ENCODE data around the gene PHF19.

Gene PHF19

GRCh38 chr9:120853198-120853597, 23.8 kb downstream of the PHF19 start:
- no peak for DNase-seq (ENCODE audit: low read depth)

DNA sequence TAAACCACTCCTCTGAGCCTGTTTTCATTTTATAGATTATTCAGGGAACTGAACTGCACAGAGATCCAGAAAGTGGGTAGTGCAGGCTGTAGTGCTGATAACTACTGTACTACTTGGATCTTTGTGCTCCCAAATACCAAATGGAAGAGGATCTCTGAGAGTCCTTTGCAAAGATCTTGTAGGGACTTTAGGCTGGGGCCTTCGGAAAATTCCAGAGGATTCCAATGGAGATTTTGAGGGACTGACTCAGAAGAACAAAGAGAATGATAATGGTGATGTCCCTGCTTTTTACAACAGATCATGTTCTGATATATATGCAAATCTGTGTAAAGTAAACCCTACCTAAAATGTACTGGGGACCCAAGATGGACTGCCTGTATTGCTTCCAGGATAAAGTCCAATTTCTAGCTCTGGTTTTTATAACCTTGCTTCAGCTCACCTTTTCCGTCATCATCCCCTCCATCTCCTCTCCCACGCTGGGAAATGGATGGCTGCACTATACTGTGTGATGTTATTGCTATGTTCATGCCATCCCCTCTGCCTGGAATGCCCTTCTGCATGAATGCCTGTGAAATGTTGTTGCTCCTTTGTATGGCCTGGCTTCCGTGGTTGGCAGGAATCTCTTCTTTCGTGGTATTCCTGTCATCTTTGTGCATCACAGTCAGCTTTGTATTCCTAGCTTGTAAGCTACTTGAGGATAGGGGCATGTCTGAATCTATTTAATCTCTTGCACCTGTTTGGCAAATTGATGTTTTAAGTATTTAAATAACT, 24.6 kb downstream of the PHF19 start:
- DNase-seq (ENCODE audit: low read depth): no peak

GRCh38 chr9:120851449-120851848, 25.5 kb downstream of the PHF19 start:
- DNase-seq (ENCODE audit: low read depth): no peak

- DNase-seq (ENCODE audit: low read depth): no peak
These were observed 26.7 kb downstream of the PHF19 start for GRCh38 chr9:120850315-120850714.

GRCh38 chr9:120846906-120847305, 30.1 kb downstream of the PHF19 start:
- DNase-seq (ENCODE audit: low read depth): no peak

- DNase-seq (ENCODE audit: low read depth): no peak
These were observed 30.6 kb downstream of the PHF19 start for GRCh38 chr9:120846251-120846889.

DNA sequence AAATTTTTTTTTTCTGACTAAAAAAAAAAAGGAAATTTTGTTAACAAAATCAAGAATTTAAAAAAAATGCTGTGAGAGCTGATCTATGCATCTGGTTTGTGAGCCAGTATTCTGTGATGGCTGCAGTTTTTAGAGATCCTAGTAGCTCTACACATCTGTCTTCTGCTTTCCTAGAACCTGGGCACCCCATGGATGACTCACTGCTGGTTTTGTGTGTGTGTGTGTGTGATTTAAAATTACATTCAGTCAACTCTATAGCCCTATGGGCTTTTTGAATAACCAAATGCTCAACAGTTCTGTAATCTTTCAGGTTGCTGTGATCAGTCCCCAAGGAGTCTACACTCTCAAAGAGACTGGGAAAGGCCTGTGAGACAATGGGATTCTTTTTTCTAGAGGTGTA, 31.7 kb downstream of the PHF19 start:
- no peak for DNase-seq (ENCODE audit: low read depth)

GRCh38 chr9:120842685-120843485, 34.1 kb downstream of the PHF19 start, which contains the start of gene PSMD5:
Gene PSMD5 (minus strand): TSS chr9:120842922. CDS start chr9:120842909, 13 bp downstream.
- DNase-seq (ENCODE audit: low read depth): peak; percentile 90

DNA sequence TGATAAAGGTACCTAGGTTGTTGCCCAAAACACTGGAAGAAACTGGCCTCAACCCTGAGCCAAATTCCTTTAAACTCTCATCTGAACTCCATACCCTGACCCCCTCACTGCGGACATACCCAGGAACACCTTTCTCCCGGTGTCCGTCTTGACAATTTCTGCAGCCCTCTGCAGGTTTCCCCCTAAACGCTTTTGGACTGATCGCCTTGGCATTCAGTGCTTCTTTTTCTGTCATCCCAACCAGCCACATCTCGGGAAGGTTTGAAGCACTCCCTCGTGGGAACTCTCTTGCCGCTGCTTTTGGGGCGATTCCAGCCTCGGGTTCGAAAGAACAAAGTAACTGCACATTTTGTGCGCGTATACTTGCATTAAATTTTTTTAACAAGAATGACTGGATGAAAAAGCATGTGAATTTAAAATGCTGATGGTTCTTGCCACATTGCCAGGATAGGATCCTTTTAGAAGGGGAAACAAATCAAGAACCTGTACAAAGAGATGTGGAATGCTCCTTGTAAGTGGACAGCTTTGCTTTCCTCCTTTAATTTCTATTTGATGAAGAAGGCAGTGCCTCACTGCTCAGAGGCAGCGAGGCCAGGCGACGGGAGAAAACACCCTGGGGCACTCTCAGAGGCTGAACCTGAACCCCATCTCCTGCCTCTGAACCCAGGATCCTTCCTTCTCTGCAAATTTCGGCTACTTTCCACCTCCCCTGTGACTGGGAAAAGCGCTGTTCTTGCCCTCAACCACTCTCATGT, 34.9 kb downstream of the PHF19 start:
- DNase-seq (ENCODE audit: low read depth): no peak

GRCh38 chr9:120839146-120839545, 37.8 kb downstream of the PHF19 start:
- DNase-seq (ENCODE audit: low read depth): no peak

- no peak for DNase-seq (ENCODE audit: low read depth)
These were observed 39.1 kb downstream of the PHF19 start for GRCh38 chr9:120837921-120838320.

GRCh38 chr9:120833325-120833724, 43.7 kb downstream of the PHF19 start:
- no peak for DNase-seq (ENCODE audit: low read depth)

DNA sequence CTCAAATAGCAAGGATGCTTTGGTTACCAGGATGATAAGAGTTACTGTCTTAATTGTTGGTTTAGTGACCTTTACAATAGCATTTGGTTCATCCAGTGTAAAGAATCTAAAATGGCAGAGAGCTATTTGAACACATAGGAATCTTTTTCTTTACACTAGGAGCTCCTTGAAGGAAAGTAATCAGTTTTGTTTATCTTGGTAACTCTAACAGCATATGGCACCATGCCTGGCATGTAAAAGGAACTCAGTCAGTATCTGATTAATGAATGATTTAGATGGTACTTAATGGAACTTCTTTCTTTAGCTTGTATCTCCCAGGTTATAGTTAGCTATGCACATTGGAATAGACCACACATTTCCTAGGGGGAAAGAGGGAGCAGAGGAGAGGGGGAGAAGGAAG, 44.2 kb downstream of the PHF19 start:
- DNase-seq (ENCODE audit: low read depth): no peak

GRCh38 chr9:120830865-120831264, 46.1 kb downstream of the PHF19 start:
- no peak for DNase-seq (ENCODE audit: low read depth)

DNA sequence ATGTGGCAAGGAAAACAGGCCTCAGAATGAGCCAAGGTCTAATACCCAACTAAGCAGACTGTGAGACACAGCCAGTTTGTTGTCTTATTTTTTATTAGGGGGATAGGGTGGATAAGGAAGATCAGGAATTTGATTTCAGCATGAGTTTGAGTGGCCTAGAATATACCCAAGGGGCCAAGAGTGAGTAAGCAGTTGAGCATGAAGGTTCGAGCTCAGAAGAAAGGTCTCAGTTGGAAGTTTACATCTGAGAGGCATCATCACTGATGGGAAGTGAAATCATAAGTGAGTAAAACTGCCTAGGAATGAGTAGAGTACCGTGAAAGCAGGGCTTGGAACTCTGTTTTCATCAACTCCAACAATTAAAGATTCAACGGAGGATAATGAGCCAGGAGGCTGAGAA, 46.8 kb downstream of the PHF19 start:
- DNase-seq (ENCODE audit: low read depth): no peak

DNA sequence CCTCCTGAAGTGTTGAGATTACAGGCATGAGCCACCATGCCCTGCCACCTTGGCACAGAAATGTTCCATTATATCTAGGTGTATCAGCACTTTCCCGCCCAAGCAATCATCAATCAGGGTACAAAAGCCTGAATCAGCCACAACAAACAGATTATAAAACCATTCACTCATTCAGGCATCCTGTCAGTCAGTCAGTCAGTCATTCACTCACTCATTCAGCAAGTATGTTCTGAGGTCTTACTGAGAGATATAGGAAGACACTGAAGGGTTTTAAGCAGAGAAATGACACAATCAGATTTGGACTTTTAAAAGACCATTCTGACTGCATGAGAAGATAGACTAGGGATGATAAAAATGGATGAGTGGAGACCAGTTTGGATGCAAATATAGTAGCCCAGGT, 47.3 kb downstream of the PHF19 start:
- no peak for DNase-seq (ENCODE audit: low read depth)

DNA sequence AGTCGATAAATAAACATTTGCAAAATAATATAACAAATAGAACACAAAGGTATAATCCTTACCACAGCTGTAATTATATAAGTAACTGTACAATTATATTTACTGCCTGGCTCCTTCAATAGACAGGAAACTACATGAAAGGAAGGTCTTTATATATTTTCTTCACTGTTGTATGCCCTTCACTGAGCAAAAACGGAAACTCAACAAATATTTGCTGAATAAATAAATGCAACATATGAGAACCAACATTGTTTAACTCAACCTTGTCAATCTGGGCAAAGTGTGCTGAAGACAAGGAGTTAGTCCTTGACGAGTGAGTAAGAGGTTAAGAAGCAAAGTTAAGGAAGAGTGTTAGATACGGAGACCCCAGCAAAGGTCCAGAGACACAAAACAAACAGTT, 56.9 kb downstream of the PHF19 start:
- no peak for DNase-seq (ENCODE audit: low read depth)

DNA sequence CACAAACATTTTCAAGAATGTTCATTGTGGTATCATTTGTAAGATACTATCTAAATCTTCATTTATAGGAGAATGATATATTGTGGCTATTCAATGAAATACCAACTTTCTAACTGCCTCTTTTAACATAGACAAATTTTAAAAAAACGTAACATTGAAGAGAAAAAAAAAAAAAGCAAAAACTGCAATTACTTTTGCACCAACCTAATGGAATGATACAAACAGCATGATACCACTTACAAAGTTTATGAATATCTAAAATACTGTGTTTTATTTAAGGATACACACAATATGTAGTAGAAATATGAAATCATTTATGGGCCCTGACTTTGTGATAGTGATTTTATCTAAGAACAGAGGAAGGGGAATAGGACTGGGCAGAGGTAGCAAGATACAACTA, 58.4 kb downstream of the PHF19 start:
- no peak for DNase-seq (ENCODE audit: low read depth)

GRCh38 chr9:120815075-120815474, 61.9 kb downstream of the PHF19 start:
- no peak for DNase-seq (ENCODE audit: low read depth)

- no peak for DNase-seq (ENCODE audit: low read depth)
These were observed 68.1 kb downstream of the PHF19 start for GRCh38 chr9:120808931-120809330.

DNA sequence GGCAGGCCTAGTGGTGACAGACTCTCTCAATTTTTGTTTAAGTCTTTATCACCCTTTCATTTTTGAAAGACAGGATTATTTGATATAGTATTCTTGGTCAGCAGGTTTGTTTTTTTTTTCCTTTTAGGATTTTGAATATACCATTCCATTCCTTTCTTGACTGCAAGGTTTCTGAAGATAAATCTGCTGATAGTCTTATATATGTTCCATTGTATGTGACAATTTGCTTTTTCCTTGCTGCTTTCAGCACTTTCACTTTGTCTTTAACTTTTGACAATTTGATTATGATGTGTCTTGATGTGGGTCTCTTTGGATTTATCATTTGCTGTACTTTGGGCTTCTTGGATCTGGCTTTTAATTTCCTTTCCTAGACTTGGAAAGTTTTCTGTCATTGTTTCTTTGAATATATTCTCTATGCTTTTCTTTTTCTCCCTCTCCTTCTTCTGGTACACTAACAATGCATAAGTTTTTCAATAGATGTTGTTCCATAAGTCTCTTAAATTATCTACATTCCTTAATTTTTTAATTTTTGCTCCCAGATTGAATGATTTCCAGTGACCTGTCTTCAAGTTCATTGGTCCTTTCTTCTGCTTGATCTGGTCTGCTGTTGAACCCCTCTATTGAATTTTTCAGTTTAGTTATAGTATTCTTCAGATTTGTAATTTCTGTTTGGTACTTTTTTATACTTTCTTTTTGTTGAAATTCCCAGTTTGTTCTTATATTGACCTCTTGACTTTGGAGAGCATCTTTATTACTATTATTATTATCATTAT, 69.2 kb downstream of the PHF19 start:
- no peak for DNase-seq (ENCODE audit: low read depth)
